Ovary (tissue), 9 donors: ENCODE results near the gene OLFML3. TPM values are rescaled to one million over a fixed set of nuclear protein-coding genes. Genes with fewer than 3 reads are reported as not detected.

Source experiments
- DNase-seq, 5 donors: peaks; one replicate each; pipeline ENCODE4 v3.0.0-alpha.2; 2019 to 2020
- H3K27ac ChIP-seq, 2 donors: fragments of 200-600 bp; one replicate each; pipeline versions ENCODE4 v1.5.1 to v1.8.0; 2019 to 2022
- H3K27me3 ChIP-seq: fragments of 200-600 bp; one replicate; pipeline ENCODE4 v1.8.0; 2022
- H3K36me3 ChIP-seq: fragments of 200-600 bp; sonication (generic); one replicate; pipeline ENCODE4 v1.5.1; 2019
- H3K4me1 ChIP-seq: one replicate; pipeline ENCODE4 v1.8.1; 2013; ENCODE audit warnings: mild to moderate bottlenecking, moderate library complexity; ENCODE audit not compliant: insufficient read depth
- H3K4me3 ChIP-seq: fragments of 200-600 bp; sonication (generic); one replicate; pipeline ENCODE4 v1.5.1; 2017
- H3K9me3 ChIP-seq, 2 donors: fragments of 200-600 bp in 1 of 2; sonication (generic) in 1 of 2; one replicate each; pipeline versions ENCODE4 v1.5.1 to v1.8.1; 2013 to 2019; ENCODE audit warnings: mild to moderate bottlenecking in 1 of 2, moderate library complexity in 1 of 2
- EP300 ChIP-seq: sonication (generic); formaldehyde crosslinking; IDR thresholded peaks from one replicate; pipeline ENCODE4 v1.6.1; 2017; ENCODE audit warnings: antibody characterized with exemption
- POLR2A ChIP-seq: fragments of 450-650 bp; IDR thresholded peaks from one replicate; pipeline ENCODE4 v1.6.1; 2017; ENCODE audit warnings: antibody characterized with exemption, mild to moderate bottlenecking, moderate library complexity
- WGBS, 3 donors: extraction: QIAGEN DNeasy Blood & Tissue Kit in 1 of 3; methylation state at CpG; one replicate each; pipeline versions ENCODE4 v1.1.5 to v1.1.7; 2013 to 2017; 5-methylcytosine and 5-hydroxymethylcytosine counted together
- intact Hi-C, 4 donors: fragments of 100-400 bp; cut with DNase I; formaldehyde crosslinking; loops; one replicate each; pipeline versions ENCODE4 v1.11.0 to v1.15.1; 2022 to 2023
- polyA plus RNA-seq, 2 donors: library from polyadenylated mRNA; stranded (reverse); fragments of 200-250 nt in 1 of 2; fragments of 350-450 nt in 1 of 2; fragmentation: Illumina TruSeq in 1 of 2; extraction: RNeasy Lipid Tissue Mini Kit (QIAGEN cat#74804) in 1 of 2; gene quantifications; one replicate each; pipeline ENCODE4 v1.2.3, GENCODE V29; 2013 to 2014
- total RNA-seq, 7 donors: library from RNA; depleted of rRNA in 2 of 7; stranded (reverse); fragments of >200 nt in 2 of 7; fragmentation: NEBNext Ultra II Directional in 3 of 7; extraction: Animal tissue kit (Norgen Biotek cat#: 25700) in 3 of 7; gene quantifications; one replicate each; pipeline versions ENCODE4 v1.1.0 to v1.2.4, GENCODE V29; 2016 to 2023
- TF ChIP-seq, protein P1 (sequence below), 3 donors: fragments of 450-650 bp in 2 of 3; fragments of 200-600 bp in 1 of 3; IDR thresholded peaks; one replicate each; pipeline versions ENCODE4 v1.5.1 to v1.8.0; 2016 to 2022; ENCODE audit warnings: antibody characterized with exemption in 3 of 3, mild to moderate bottlenecking in 1 of 3
- donor health status: DM: no; HTN: no; CAD: no; lungs with moderate emphysema.
- donor health status: DM: no; HTN: no; CAD: no.
- donor health status: Bipolar disorder and iron deficiency.
- donor health status: DM: yes; HTN: yes; CAD: no.
- donor health status: DM: no; HTN: no; CAD: no.
- donor health status: DM: yes; HTN: yes; CAD: no.

Gene OLFML3
- total and polyA plus RNA-seq, 9 donors = 69.7 to 240 (median 139) TPM

DNA sequence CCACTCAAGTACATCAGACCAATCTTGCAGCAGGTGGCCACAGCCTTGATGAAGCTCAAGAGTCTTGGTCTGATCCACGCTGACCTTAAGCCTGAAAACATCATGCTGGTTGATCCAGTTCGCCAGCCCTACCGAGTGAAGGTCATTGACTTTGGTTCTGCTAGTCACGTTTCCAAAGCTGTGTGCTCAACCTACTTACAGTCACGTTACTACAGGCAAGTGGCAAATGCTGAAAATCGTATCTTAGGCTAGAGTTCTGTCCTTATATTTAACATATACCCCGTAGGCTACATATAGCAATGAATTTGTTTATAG is 38.1 kb upstream of the OLFML3 start:
- TF ChIP-seq EP300 = no peak
- TF ChIP-seq, protein P1, sequence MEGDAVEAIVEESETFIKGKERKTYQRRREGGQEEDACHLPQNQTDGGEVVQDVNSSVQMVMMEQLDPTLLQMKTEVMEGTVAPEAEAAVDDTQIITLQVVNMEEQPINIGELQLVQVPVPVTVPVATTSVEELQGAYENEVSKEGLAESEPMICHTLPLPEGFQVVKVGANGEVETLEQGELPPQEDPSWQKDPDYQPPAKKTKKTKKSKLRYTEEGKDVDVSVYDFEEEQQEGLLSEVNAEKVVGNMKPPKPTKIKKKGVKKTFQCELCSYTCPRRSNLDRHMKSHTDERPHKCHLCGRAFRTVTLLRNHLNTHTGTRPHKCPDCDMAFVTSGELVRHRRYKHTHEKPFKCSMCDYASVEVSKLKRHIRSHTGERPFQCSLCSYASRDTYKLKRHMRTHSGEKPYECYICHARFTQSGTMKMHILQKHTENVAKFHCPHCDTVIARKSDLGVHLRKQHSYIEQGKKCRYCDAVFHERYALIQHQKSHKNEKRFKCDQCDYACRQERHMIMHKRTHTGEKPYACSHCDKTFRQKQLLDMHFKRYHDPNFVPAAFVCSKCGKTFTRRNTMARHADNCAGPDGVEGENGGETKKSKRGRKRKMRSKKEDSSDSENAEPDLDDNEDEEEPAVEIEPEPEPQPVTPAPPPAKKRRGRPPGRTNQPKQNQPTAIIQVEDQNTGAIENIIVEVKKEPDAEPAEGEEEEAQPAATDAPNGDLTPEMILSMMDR (IDR thresholded peaks at IDR 0.05) = no peak
- TF ChIP-seq POLR2A = no peak
- Histone ChIP-seq H3K4me1 (peaks cover 6% of the 10 kb centered on the region), H3K9me3 (no peaks in the 10 kb centered on the region), H3K4me3 (no peak overlapping the region), H3K27ac (no peak overlapping the region), H3K36me3 (no peaks in the 10 kb centered on the region), H3K27me3 (no peaks in the 10 kb centered on the region)
- intact Hi-C loops = no loop called here
- no peak for DNase-seq
- WGBS, 3 donors = 76 to 87% (median 77%) methylated on average over 7 of the region's 7 CpGs

GRCh38 chr1:113942527-113942926 is 36.7 kb upstream of the OLFML3 start:
- no peak overlapping the region for H3K27ac ChIP-seq
- H3K36me3 ChIP-seq = no peaks in the 10 kb centered on the region
- H3K4me1 ChIP-seq = peaks cover 8% of the 10 kb centered on the region
- no peak for DNase-seq
- intact Hi-C loops = no loop called here
- no peak overlapping the region for H3K4me3 ChIP-seq
- no peak for TF ChIP-seq EP300
- TF ChIP-seq POLR2A = no peak
- TF ChIP-seq, protein P1 (IDR thresholded peaks at IDR 0.05) = no peak
- H3K9me3 ChIP-seq = no peaks in the 10 kb centered on the region
- no peaks in the 10 kb centered on the region for H3K27me3 ChIP-seq

GRCh38 chr1:113943028-113943811 is 36.1 kb upstream of the OLFML3 start:
- Histone ChIP-seq H3K4me1 (peaks cover 10% of the 10 kb centered on the region), H3K27me3 (no peaks in the 10 kb centered on the region), H3K27ac (no peak overlapping the region), H3K9me3 (no peaks in the 10 kb centered on the region), H3K36me3 (no peaks in the 10 kb centered on the region), H3K4me3 (no peak overlapping the region)
- TF ChIP-seq POLR2A (no peak), EP300 (no peak)
- TF ChIP-seq, protein P1 (IDR thresholded peaks at IDR 0.05) = no peak
- DNase-seq = no peak
- intact Hi-C loops = no loop called here

- no peaks in the 10 kb centered on the region for H3K27me3 ChIP-seq
- no peak for DNase-seq
- intact Hi-C loops = no loop called here
- no peaks in the 10 kb centered on the region for H3K36me3 ChIP-seq
- H3K27ac ChIP-seq = no peak overlapping the region
- 92 to 100% (median 100%) methylated on average over 1 of the region's 1 CpG for WGBS, 3 donors
- H3K4me1 ChIP-seq = peaks cover 13% of the 10 kb centered on the region
- H3K9me3 ChIP-seq = no peaks in the 10 kb centered on the region
- TF ChIP-seq, protein P1 (IDR thresholded peaks at IDR 0.05) = no peak
- TF ChIP-seq POLR2A (no peak), EP300 (no peak)
- no peak overlapping the region for H3K4me3 ChIP-seq
Observed at GRCh38 chr1:113945329-113945728, 33.9 kb upstream of the OLFML3 start.
